ENCODE measurements around the gene AMDHD2. TPM values are rescaled to one million over a fixed set of nuclear protein-coding genes. Genes with fewer than 3 reads are reported as not detected.
"Not testable (repeated sequence)": the region's sequence is repeated elsewhere in the genome, so short reads cannot be mapped to it uniquely, and the experiment has no call there.

Gene AMDHD2
- total RNA-seq, 2 donors from 2014 or later: 42.6 to 67.0 TPM

DNA sequence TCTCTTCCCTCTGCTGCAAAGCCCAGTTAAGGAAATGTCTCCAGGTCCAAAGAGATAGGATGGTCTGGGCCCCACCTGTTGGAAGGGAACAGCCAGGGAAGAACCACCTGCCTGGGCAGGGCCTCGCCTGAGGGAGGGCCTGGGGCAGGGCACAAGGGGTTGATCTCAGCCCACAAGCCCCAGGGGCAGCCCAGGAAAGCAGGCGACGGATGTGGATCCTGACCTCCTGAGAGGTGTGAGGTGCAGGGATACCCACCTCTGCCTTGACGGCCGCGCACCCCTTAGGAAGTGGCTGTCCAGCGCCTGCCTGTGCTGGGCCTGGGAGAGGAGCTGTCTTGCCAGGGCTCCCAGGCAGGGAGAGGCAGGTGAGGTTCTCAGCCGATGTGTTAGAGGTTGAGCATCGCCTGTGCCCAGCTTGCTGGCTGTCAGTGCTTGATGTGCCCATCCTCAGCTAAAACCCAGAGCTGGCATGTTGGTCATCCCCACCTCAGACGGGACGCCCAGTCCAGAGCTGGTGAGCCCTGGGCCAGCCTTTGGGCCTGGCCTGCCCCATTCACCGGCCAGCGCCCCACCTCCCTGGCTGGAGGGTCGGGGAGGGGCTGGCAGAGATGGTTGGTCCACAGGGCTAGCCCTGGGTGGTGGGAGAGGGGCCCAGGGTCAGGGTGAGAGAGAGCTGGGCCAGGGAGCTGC is 10.6 kb downstream of the AMDHD2 start:
- peak overlapping the region; percentile 81 to 99 for H3K27ac ChIP-seq
- peaks cover 24% of the 10 kb centered on the region for H3K36me3 ChIP-seq
- no peaks in the 10 kb centered on the region for H3K27me3 ChIP-seq (replicated peaks; ENCODE audit: insufficient read depth)
- H3K4me1 ChIP-seq (ENCODE audit: control insufficient read depth in 1 of 2, low read depth in 2 of 2): peaks cover 6 to 17% of the 10 kb centered on the region in 2 donors
- TF ChIP-seq, protein P1, sequence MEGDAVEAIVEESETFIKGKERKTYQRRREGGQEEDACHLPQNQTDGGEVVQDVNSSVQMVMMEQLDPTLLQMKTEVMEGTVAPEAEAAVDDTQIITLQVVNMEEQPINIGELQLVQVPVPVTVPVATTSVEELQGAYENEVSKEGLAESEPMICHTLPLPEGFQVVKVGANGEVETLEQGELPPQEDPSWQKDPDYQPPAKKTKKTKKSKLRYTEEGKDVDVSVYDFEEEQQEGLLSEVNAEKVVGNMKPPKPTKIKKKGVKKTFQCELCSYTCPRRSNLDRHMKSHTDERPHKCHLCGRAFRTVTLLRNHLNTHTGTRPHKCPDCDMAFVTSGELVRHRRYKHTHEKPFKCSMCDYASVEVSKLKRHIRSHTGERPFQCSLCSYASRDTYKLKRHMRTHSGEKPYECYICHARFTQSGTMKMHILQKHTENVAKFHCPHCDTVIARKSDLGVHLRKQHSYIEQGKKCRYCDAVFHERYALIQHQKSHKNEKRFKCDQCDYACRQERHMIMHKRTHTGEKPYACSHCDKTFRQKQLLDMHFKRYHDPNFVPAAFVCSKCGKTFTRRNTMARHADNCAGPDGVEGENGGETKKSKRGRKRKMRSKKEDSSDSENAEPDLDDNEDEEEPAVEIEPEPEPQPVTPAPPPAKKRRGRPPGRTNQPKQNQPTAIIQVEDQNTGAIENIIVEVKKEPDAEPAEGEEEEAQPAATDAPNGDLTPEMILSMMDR (IDR thresholded peaks at IDR 0.05): no peak
- peak overlapping the region; percentile 83 for H3K4me3 ChIP-seq
- no peak for ATAC-seq (ENCODE audit: insufficient number of reproducible peaks, low FRiP score, low read depth)
- no peaks in the 10 kb centered on the region for H3K9me3 ChIP-seq
- DNase-seq (ENCODE audit: low spot score): no peak

DNA sequence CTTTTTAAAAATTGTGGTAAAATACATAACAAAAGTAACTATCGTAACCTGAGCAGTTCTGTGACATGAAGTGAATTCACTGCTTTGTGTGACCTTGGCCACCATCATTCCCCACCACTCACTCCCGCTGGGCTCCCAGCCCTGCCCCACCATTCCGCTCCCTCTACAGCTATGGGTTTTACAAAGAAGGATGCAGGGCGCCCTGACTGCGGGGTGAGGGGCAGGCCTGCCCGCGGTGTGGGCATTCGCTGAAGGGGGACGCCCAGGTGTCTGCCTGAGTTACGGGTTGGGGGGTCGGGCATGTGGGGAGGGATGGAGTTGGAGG is 11.2 kb downstream of the AMDHD2 start, which contains the start of gene CEMP1:
Gene CEMP1 (minus strand): TSS at position 38 of the 325 bp plus-strand sequence. CDS start 335 bp downstream, outside the sequence.
- no peaks in the 10 kb centered on the region for H3K9me3 ChIP-seq
- H3K27me3 ChIP-seq (replicated peaks; ENCODE audit: insufficient read depth): no peaks in the 10 kb centered on the region
- ATAC-seq (ENCODE audit: insufficient number of reproducible peaks, low FRiP score, low read depth): no peak
- H3K4me3 ChIP-seq: peak within 1 kb of the TSS; percentile 83
- TF ChIP-seq, protein P1 (IDR thresholded peaks at IDR 0.05): no peak
- H3K36me3 ChIP-seq: peaks cover 24% of the 10 kb centered on the region
- peaks cover 6 to 17% of the 10 kb centered on the region in 2 donors for H3K4me1 ChIP-seq (ENCODE audit: control insufficient read depth in 1 of 2, low read depth in 2 of 2)
- peak within 1 kb of the TSS; percentile 93 to 99 for H3K27ac ChIP-seq
- no peak for DNase-seq (ENCODE audit: low spot score)

DNA sequence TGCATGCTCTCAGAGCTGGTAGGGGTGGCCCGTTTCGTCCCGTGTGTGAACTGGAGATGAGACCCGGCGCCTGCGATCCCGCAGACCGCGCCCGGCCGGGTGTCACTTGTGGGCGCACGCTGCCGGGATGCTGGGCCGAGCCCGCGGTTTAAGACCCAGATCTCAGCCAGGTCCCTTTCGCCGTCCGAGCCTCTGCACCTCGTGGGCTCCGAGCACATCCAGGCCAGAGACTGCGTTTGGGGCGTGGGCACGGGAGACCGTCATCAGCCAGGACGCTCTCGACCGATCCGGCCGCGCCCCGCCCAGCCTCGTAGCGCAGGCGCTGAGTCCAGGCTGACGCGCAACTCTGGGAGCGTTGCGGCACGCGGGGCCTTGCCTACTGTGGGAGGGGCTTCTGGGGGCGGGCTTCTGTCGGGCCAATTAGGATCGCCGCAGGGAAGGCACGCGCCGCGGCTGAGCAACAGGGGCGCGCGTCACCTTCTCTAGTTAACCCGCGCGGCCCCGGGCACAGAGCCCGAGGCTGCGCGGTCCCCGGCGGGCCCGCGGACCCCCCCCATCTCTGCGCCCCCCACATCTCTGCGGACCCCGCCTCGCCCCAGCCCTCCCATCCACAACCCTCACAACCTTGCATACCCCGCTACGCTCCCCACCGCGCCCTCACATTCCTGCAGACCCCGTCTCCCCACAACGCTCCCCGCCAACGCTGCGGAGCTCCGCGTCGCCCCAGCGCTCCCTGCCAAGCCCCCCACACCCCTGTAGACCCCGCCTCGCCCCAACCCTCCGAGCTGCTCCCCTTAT is 11.7 kb downstream of the AMDHD2 start:
- Histone ChIP-seq H3K36me3 (peaks cover 24% of the 10 kb centered on the region), H3K27ac (peak overlapping the region; percentile 93 to 99), H3K4me1 (ENCODE audit: control insufficient read depth in 1 of 2, low read depth in 2 of 2) (peaks cover 7 to 22% of the 10 kb centered on the region in 2 donors), H3K4me3 (peak overlapping the region; percentile 83), H3K27me3 (replicated peaks; ENCODE audit: insufficient read depth) (no peaks in the 10 kb centered on the region), H3K9me3 (no peaks in the 10 kb centered on the region)
- TF ChIP-seq, protein P1 (IDR thresholded peaks at IDR 0.05): no peak
- DNase-seq (ENCODE audit: low spot score): peak; percentile 96
- ATAC-seq (ENCODE audit: insufficient number of reproducible peaks, low FRiP score, low read depth): peak; percentile 86

DNA sequence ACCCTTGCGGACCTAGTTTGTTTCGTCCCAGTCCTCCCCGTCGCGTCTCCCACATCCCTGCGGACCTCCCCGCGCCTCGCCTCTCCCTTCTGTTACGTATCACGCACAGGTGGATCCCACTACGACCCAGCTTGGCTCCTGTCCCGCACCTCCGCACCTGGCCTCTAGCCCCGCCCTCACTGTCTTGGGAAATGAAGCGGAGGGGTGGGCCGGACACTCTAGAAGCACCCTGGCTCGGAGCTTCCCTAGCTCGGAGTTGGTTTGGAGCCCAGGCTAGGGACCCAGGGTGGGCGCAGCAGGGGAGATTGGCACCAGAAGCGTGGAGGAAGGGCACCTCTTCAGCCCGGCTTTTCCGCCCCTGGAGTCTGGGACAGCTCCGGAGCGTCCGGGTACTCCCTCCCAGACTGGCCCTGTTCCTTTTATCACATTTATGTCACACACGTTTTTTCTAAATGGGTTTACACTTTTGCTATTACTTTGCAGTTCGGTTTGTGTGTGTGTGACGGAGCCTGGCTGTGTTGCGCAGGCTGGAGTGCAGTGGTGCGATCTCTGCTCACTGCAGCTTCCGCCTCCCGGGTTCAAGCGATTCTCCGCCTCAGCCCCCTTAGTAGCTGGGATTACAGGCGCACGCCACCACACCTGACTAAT is 12.4 kb downstream of the AMDHD2 start:
- no peaks in the 10 kb centered on the region for H3K27me3 ChIP-seq (replicated peaks; ENCODE audit: insufficient read depth)
- ATAC-seq (ENCODE audit: insufficient number of reproducible peaks, low FRiP score, low read depth) (no peak), DNase-seq (ENCODE audit: low spot score) (no peak)
- H3K36me3 ChIP-seq: peaks cover 20% of the 10 kb centered on the region
- no peaks in the 10 kb centered on the region for H3K9me3 ChIP-seq
- H3K4me1 ChIP-seq (ENCODE audit: control insufficient read depth in 1 of 2, low read depth in 2 of 2): peaks cover 10 to 26% of the 10 kb centered on the region in 2 donors
- TF ChIP-seq, protein P1 (IDR thresholded peaks at IDR 0.05): no peak
- peak overlapping the region; percentile 83 for H3K4me3 ChIP-seq
- peak overlapping the region; percentile 93 to 99 for H3K27ac ChIP-seq

DNA sequence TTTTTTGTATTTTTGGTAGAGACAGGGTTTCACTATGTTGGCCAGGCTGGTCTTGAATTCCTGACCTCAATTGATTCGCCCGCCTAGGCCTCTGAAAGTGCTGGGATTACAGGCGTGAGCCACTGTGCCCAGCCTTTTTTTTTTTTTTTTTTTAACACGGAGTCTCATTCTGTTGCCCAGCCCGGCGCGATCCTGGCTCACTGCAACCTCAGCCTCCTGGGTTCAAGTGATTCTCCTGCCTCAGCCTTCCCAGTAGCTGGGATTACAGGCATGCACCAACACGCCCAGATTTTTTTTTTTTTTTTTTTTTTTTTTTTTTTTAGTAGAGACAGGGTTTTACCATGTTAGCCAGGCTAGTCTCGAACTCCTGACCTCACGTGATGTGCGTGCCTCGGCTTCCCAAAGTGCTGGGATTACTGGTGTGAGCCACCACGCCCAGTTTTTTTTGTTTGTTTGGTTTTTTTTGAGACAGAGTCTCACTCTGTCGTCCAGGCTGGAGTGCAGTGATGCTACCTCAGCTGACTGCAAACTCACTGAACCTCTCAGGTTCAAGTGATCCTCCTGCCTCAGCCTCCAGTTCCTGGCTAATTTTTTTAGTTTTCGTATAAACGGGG is 13.1 kb downstream of the AMDHD2 start:
- Histone ChIP-seq H3K27ac (peak overlapping the region; percentile 93 to 99), H3K4me1 (ENCODE audit: control insufficient read depth in 1 of 2, low read depth in 2 of 2) (peaks cover 10 to 26% of the 10 kb centered on the region in 2 donors), H3K4me3 (peak overlapping the region; percentile 83), H3K36me3 (peaks cover 13% of the 10 kb centered on the region)
- H3K27me3 ChIP-seq (replicated peaks; ENCODE audit: insufficient read depth); DNase-seq (ENCODE audit: low spot score); H3K9me3 ChIP-seq; ATAC-seq (ENCODE audit: insufficient number of reproducible peaks, low FRiP score, low read depth): not testable (repeated sequence)
